Fibroblast of pulmonary artery (primary cell): ENCODE data around the gene PALLD.

Source experiments
- DNase-seq: peaks from one replicate; pipeline ENCODE4 v3.0.0-alpha.2; 2010; ENCODE audit warnings: low read depth
- H3K4me3 ChIP-seq: replicated peaks from 2 replicates; pipeline ENCODE4 v1.5.1; 2011; ENCODE audit warnings: low read depth, mild to moderate bottlenecking, control low read depth, low read length, moderate library complexity
- TF ChIP-seq, protein P1 (sequence below): IDR thresholded peaks from 2 replicates; pipeline ENCODE4 v1.5.1; 2011; ENCODE audit warnings: mild to moderate bottlenecking, control low read depth, low read length, inconsistent platforms; ENCODE audit errors: missing control alignments

PALLD gene

DNA sequence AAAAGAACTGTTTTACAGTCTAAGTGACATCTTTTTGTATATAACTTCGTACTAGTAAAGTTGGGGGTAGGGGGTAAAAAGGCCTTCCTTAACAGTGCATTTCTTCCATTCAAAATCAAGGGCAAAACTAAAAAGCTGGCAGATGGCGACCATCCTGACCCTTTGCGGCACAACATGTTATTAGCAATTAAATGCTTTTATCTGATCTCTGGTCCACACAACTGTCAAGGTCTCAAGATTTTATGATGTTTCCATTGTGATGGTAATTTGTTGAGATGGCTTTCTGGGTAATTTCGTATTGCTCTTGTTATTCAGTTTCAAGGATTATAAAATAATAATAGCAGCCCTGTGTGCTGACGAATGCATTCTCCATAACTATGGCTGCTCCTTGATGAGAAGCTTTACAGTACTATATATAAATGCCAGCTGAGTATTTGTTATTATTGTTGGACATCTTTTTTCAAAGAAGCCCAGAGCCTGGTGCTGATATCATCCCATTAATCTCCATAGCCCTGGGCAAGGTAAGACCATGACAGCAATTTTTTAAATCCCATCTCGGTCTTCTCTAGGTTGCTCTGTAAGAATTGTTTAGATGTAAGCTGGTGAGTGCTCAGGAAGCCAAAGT, 423.7 kb downstream of the PALLD start:
- DNase-seq, result no peak
- TF ChIP-seq, protein P1, sequence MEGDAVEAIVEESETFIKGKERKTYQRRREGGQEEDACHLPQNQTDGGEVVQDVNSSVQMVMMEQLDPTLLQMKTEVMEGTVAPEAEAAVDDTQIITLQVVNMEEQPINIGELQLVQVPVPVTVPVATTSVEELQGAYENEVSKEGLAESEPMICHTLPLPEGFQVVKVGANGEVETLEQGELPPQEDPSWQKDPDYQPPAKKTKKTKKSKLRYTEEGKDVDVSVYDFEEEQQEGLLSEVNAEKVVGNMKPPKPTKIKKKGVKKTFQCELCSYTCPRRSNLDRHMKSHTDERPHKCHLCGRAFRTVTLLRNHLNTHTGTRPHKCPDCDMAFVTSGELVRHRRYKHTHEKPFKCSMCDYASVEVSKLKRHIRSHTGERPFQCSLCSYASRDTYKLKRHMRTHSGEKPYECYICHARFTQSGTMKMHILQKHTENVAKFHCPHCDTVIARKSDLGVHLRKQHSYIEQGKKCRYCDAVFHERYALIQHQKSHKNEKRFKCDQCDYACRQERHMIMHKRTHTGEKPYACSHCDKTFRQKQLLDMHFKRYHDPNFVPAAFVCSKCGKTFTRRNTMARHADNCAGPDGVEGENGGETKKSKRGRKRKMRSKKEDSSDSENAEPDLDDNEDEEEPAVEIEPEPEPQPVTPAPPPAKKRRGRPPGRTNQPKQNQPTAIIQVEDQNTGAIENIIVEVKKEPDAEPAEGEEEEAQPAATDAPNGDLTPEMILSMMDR, result no peak
- no peak overlapping the region for H3K4me3 ChIP-seq

GRCh38 chr4:168923526-168924194, 426.8 kb downstream of the PALLD start:
- TF ChIP-seq, protein P1, result peak; percentile 90
- peak; percentile 91 for DNase-seq
- no peak overlapping the region for H3K4me3 ChIP-seq

DNA sequence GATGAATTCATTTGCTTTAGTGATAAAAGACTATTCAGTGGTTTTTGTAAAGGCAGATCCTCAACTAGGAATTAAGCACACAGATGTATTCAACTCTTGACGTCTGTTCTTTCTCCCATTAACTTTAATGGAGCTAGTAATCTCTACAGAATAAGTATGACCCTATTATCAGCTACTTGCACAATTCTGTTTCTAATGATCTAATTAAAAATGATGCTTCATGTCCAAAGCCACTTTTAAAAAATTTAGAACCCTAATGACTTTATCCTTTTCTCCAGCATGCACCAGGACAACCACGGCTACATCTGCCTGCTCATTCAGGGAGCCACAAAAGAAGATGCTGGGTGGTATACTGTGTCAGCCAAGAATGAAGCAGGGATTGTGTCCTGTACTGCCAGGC, 427.8 kb downstream of the PALLD start:
- no peak overlapping the region for H3K4me3 ChIP-seq
- no peak for DNase-seq
- TF ChIP-seq, protein P1, result no peak

DNA sequence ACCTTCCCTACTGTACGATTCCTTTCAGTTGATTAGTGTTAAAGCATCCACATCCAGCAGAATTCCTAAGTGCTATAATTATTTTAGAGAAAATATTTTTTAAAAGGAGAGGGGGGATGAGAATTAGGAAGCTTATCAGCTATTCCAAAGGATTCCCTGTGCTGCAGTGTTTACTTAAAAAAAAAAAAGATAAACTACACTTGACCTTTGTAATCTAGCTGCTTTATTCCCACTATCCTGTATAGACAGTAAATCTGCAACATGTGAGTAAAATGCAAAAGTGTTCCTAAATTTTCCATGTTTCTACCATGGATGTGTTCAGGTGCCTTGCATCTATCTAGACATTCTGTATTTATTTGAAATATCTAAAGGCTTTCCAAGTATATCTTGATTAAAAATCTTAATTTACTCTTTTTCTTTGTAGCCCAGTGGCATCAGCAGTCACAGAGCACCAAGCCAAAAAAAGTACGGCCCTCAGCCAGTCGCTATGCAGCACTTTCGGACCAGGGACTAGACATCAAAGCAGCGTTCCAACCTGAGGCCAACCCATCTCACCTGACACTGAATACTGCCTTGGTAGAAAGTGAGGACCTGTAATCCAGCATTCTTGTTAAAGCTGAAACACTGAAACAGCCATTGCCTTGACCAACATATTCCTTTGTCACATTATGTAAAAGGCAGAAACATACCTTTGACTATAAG, 429.1 kb downstream of the PALLD start:
- DNase-seq, result no peak
- TF ChIP-seq, protein P1, result no peak

DNA sequence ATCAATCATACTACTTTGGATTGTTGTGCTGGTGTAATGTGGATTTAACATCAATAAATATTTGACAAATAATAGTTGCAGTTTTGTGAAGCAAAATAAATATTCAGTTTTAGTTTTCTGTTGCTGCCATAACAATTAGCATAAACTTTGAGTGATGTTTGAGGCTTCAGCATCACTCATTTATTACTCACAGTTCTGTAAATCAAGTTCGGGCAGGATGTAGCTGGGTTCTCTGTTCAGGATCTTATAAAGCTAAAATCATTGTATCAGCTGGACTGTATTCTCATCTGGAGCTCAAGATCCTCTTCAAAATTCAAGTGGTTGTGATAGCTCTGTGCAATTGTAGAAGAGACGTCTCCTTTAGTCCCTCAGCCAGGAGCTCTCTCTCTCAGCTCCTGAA, 431.5 kb downstream of the PALLD start:
- TF ChIP-seq, protein P1, result no peak
- DNase-seq, result no peak

More for the DNA sequence above, 429.1 kb downstream of the PALLD start:
- H3K4me3 ChIP-seq, result no peak overlapping the region

GRCh38 chr4:168928875-168929274, 432.0 kb downstream of the PALLD start:
- TF ChIP-seq, protein P1, result no peak
- no peak for DNase-seq
- H3K4me3 ChIP-seq, result no peak overlapping the region

More for the DNA sequence above, 431.5 kb downstream of the PALLD start:
- no peak overlapping the region for H3K4me3 ChIP-seq
